ENCODE measurements around the gene CHD2.

DNA sequence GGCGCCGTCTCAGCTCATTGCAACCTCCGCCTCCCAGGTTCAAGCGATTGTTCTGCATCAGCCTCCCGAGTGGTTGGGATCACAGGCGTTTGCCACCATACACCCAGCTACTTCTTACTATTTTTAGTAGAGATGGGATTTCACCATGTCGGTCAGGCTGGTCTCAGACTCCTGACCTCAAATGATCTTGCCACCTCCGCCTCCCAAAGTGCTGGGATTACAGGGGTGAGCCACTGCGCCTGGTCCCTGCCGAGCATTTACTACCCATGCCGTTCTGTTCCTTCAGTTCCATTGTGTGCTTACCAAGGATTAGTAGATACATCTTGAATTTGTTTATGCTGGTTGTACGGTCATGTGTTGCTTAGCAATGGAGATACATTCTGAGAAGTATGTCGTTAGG is 10.3 kb downstream of the CHD2 start:
- no peak for TF ChIP-seq YY1 (IDR thresholded peaks at IDR 0.05; ENCODE audit: insufficient read depth, insufficient read length)
- TF ChIP-seq SUZ12 (IDR thresholded peaks at IDR 0.05; ENCODE audit: extremely low read depth, insufficient read depth, insufficient read length) = no peak
- no peak for TF ChIP-seq ZNF274 (IDR thresholded peaks at IDR 0.05; ENCODE audit: low read depth, low read length)

Data from NT2/D1 (cell line).